Keratinocyte (primary cell): ENCODE measurements around the gene EPYC. TPM values are rescaled to one million over a fixed set of nuclear protein-coding genes. Genes with fewer than 3 reads are reported as not detected.

ENCODE experiments used
- DNase-seq: peaks from one replicate; pipeline ENCODE4 v3.0.0-alpha.2; 2011; ENCODE audit warnings: low read depth, missing footprints, low spot score
- FAIRE-seq: peaks from 2 replicates; lab custom pipeline; 2011; peaks lifted over from hg19 to GRCh38; lab: Jason Lieb, UNC
- H2AFZ ChIP-seq: 2 replicates; pipeline ENCODE4 v1.6.0; 2012; ENCODE audit warnings: low read length, control low read depth, inconsistent platforms; ENCODE audit not compliant: control insufficient read depth
- H3K27ac ChIP-seq: 2 replicates; pipeline ENCODE4 v1.5.1; 2011; ENCODE audit warnings: low read length; ENCODE audit not compliant: control insufficient read depth, insufficient read depth
- H3K27me3 ChIP-seq: 3 replicates; pipeline ENCODE4 v1.6.0; 2011; ENCODE audit warnings: low read length; ENCODE audit not compliant: control insufficient read depth, insufficient read depth; ENCODE audit errors: extremely low read depth
- H3K36me3 ChIP-seq, 2 experiments: 2 replicates in 1 of 2; 3 replicates in 1 of 2; pipeline ENCODE4 v1.5.1; 2011; ENCODE audit warnings: low read length in 2 of 2, mild to moderate bottlenecking in 1 of 2; ENCODE audit not compliant: control insufficient read depth in 2 of 2, insufficient read depth in 2 of 2; ENCODE audit errors: extremely low read depth in 1 of 2
- H3K4me1 ChIP-seq: 3 replicates; pipeline ENCODE4 v1.5.1; 2011; ENCODE audit warnings: low read length; ENCODE audit not compliant: control insufficient read depth, insufficient read depth; ENCODE audit errors: extremely low read depth
- H3K4me2 ChIP-seq: 3 replicates; pipeline ENCODE4 v1.6.0; 2011; ENCODE audit warnings: low read depth, low read length; ENCODE audit not compliant: control insufficient read depth, insufficient read depth; ENCODE audit errors: extremely low read depth
- H3K4me3 ChIP-seq, 3 experiments: fragments of 200-600 bp in 1 of 3; sonication (generic) in 1 of 3; 2 replicates in 2 of 3; 3 replicates in 1 of 3; pipeline ENCODE4 v1.5.1; 2011 to 2016; ENCODE audit warnings: low read length in 3 of 3, mild to moderate bottlenecking in 3 of 3, control low read depth in 2 of 3, inconsistent platforms in 1 of 3, low read depth in 1 of 3, mixed read lengths in 1 of 3, mixed run types in 1 of 3, moderate library complexity in 1 of 3; ENCODE audit not compliant: control insufficient read depth in 2 of 3, insufficient read depth in 2 of 3; ENCODE audit errors: extremely low read depth in 1 of 3
- H3K79me2 ChIP-seq: 2 replicates; pipeline ENCODE4 v1.6.0; 2012; ENCODE audit warnings: low read length; ENCODE audit not compliant: control insufficient read depth, insufficient read depth
- H3K9ac ChIP-seq: 3 replicates; pipeline ENCODE4 v1.6.0; 2011; ENCODE audit warnings: low read length; ENCODE audit not compliant: control insufficient read depth, insufficient read depth; ENCODE audit errors: extremely low read depth
- H3K9me1 ChIP-seq: 3 replicates; pipeline ENCODE4 v1.6.0; 2011; ENCODE audit warnings: low read length; ENCODE audit not compliant: control insufficient read depth, insufficient read depth; ENCODE audit errors: extremely low read depth
- H3K9me3 ChIP-seq: 2 replicates; pipeline ENCODE4 v1.5.1; 2012; ENCODE audit warnings: low read depth, low read length; ENCODE audit not compliant: control insufficient read depth
- H4K20me1 ChIP-seq: 3 replicates; pipeline ENCODE4 v1.6.0; 2011; ENCODE audit warnings: low read length; ENCODE audit not compliant: control insufficient read depth, insufficient read depth; ENCODE audit errors: extremely low read depth
- EZH2 ChIP-seq: IDR thresholded peaks from one replicate; pipeline ENCODE4 v1.6.1; 2012; ENCODE audit warnings: inconsistent platforms, mild to moderate bottlenecking, low read length, moderate library complexity
- dilution Hi-C: fragments of 300-500 bp; cut with MboI; formaldehyde crosslinking; loops from one replicate; pipeline ENCODE4 v1.7.0; 2020; ENCODE audit warnings: low sequenced_read_pairs; ENCODE audit not compliant: extremely low pct_ligation_motif_present
- polyA plus RNA-seq, 5 experiments: library from polyadenylated mRNA; depleted of rRNA in 3 of 5; stranded (reverse) in 3 of 5; stranded (forward) in 1 of 5; unstranded in 1 of 5; fragments of >200 nt; gene quantifications; 1 replicate in 1 of 5; 2 replicates in 3 of 5; 3 replicates in 1 of 5; pipeline versions ENCODE4 v1.2.1 to v1.2.3, GENCODE V29; 2011 to 2012; ENCODE audit warnings: missing spikeins in 2 of 5, low read depth in 1 of 5, low replicate concordance in 1 of 5
- TF ChIP-seq, protein P1 (sequence below), 3 experiments: IDR thresholded peaks in 1 of 3; conservative IDR thresholded peaks in 1 of 3; optimal IDR thresholded peaks in 1 of 3; 2 replicates in 2 of 3; 3 replicates in 1 of 3; pipeline versions ENCODE3 to v1.5.1; 2011; ENCODE audit warnings: low read length in 3 of 3, mild to moderate bottlenecking in 3 of 3, moderate library complexity in 2 of 3, control low read depth in 1 of 3, inconsistent platforms in 1 of 3; ENCODE audit not compliant: insufficient read depth in 2 of 3; ENCODE audit errors: extremely low read depth in 1 of 3

Gene EPYC
- polyA plus RNA-seq, 1 donor (not counting 4 experiments of a cell fraction or from before 2014, with no cell fraction given) = not detected

DNA sequence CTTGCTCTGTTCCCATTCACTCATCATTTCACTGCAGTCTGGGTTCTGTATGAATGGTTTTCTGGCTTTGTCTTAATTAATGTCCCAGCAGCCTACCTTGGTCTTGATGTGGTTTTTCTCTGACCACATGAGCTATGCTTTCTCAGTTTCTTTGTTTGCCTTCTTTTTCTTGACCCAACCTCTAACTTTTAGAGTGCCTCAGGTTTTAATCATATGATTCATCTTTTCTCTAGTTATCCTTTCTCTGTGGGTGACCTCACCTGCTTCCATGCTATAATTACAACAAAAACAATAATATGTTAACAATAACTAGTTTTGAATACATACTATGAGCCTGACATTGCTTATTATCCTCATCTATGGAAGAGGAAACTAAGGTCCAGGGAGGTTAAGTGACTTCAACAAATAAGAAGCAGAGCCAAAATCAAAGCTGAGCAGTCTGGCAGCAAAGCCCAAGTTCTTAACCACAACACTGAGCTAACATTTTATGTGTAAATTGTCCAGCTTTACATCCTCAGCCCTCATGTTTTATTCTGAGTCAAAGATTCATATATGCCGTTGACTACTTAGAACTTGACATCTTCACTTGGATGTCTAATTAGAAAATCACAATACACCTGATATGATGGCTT lies 4.7 kb upstream of the EPYC start:
- Histone ChIP-seq H3K9ac (no peak overlapping the region), H3K79me2 (no peaks in the 10 kb centered on the region), H3K4me2 (no peak overlapping the region), H3K36me3 (no peaks in the 10 kb centered on the region), H3K27me3 (no peaks in the 10 kb centered on the region), H3K27ac (no peak overlapping the region), H4K20me1 (no peaks in the 10 kb centered on the region), H2AFZ (no peak overlapping the region), H3K4me1 (no peaks in the 10 kb centered on the region), H3K9me1 (no peaks in the 10 kb centered on the region), H3K4me3 (no peak overlapping the region), H3K9me3 (no peaks in the 10 kb centered on the region)
- FAIRE-seq (no peak), DNase-seq (no peak)
- TF ChIP-seq EZH2 = no peak
- TF ChIP-seq, protein P1, sequence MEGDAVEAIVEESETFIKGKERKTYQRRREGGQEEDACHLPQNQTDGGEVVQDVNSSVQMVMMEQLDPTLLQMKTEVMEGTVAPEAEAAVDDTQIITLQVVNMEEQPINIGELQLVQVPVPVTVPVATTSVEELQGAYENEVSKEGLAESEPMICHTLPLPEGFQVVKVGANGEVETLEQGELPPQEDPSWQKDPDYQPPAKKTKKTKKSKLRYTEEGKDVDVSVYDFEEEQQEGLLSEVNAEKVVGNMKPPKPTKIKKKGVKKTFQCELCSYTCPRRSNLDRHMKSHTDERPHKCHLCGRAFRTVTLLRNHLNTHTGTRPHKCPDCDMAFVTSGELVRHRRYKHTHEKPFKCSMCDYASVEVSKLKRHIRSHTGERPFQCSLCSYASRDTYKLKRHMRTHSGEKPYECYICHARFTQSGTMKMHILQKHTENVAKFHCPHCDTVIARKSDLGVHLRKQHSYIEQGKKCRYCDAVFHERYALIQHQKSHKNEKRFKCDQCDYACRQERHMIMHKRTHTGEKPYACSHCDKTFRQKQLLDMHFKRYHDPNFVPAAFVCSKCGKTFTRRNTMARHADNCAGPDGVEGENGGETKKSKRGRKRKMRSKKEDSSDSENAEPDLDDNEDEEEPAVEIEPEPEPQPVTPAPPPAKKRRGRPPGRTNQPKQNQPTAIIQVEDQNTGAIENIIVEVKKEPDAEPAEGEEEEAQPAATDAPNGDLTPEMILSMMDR (optimal IDR thresholded peaks at IDR 0.05 in 1 of 3, IDR thresholded peaks at IDR 0.05 in 1 of 3, conservative IDR thresholded peaks at IDR 0.05 in 1 of 3; ENCODE audit: extremely low read depth in 1 of 3, insufficient read depth in 2 of 3, low read length in 3 of 3) = no peak
- dilution Hi-C loops = no loop called here

DNA sequence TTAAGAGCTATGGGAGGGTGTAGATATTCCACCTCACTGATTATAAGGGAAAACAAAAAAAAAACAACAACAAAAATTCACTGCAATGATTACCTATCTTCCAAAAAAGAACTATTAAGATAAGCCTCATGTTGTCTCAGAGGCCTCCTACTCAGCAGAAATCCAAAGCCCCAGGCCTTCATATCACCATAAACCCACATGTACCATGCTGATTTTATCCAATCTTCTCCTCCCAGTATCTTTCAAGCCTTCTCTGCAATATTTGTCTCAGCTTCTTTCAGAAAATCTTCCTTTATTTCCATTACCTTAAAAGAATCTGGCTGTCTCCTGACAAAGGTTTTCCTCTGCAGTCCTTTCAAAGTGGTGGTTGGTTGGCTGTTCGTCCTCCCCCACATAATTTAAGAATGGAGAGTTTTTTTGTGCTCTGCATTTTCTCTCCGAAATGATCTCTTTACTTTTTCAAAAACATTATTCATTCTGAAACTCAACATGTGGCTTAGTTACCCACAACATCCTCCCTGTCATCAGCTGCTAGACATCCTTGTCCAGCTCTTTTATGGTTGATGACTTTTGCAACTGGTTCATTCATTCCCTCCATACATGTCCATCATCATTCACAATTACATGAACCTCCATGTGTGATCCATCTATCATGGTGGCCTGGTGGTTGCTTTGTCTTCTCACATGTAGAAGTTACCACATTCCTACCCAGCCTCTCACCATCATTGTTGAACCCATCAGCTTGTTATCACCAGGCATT lies 2.9 kb upstream of the EPYC start:
- dilution Hi-C loops = no loop called here
- no peak overlapping the region for H3K27ac ChIP-seq
- H3K4me2 ChIP-seq = no peak overlapping the region
- no peaks in the 10 kb centered on the region for H3K9me3 ChIP-seq
- H3K9me1 ChIP-seq = no peaks in the 10 kb centered on the region
- no peaks in the 10 kb centered on the region for H3K36me3 ChIP-seq
- H2AFZ ChIP-seq = no peak overlapping the region
- TF ChIP-seq EZH2 = no peak
- TF ChIP-seq, protein P1 (optimal IDR thresholded peaks at IDR 0.05 in 1 of 3, IDR thresholded peaks at IDR 0.05 in 1 of 3, conservative IDR thresholded peaks at IDR 0.05 in 1 of 3; ENCODE audit: extremely low read depth in 1 of 3, insufficient read depth in 2 of 3, low read length in 3 of 3) = no peak
- H4K20me1 ChIP-seq = no peaks in the 10 kb centered on the region
- FAIRE-seq = no peak
- H3K4me1 ChIP-seq = no peaks in the 10 kb centered on the region
- H3K4me3 ChIP-seq = no peak overlapping the region
- H3K79me2 ChIP-seq = no peaks in the 10 kb centered on the region
- H3K27me3 ChIP-seq = no peaks in the 10 kb centered on the region
- H3K9ac ChIP-seq = no peak overlapping the region
- no peak for DNase-seq
